GM23248 (cell line): ENCODE measurements around the gene TTLL8. TPM values are rescaled to one million over a fixed set of nuclear protein-coding genes. Genes with fewer than 3 reads are reported as not detected.
A peak's percentile ranks its signal among the peaks of the same experiment; 100 is the strongest.

Source experiments
- DNase-seq: peaks from one replicate; pipeline ENCODE4 v3.0.0-alpha.2; 2015
- H2AFZ ChIP-seq: fragments of 200-600 bp; sonication (generic); 2 replicates; pipeline ENCODE4 v1.6.1; 2016; ENCODE audit warnings: antibody characterized with exemption
- H3F3A ChIP-seq: fragments of 200-600 bp; sonication (generic); 2 replicates; pipeline ENCODE4 v1.6.1; 2016; ENCODE audit warnings: mild to moderate bottlenecking, antibody characterized with exemption, mixed run types; ENCODE audit not compliant: insufficient read depth
- H3K27ac ChIP-seq: fragments of 200-600 bp; sonication (generic); 2 replicates; pipeline ENCODE4 v1.5.1; 2016; ENCODE audit warnings: mild to moderate bottlenecking
- H3K27me3 ChIP-seq: fragments of 200-600 bp; sonication (generic); replicated peaks from 2 replicates; pipeline ENCODE4 v1.6.1; 2016; ENCODE audit warnings: mild to moderate bottlenecking; ENCODE audit not compliant: insufficient read depth
- H3K36me3 ChIP-seq: fragments of 200-600 bp; sonication (generic); 2 replicates; pipeline ENCODE4 v1.6.1; 2016; ENCODE audit warnings: low read depth, mild to moderate bottlenecking
- H3K4me1 ChIP-seq: fragments of 200-600 bp; sonication (generic); 2 replicates; pipeline ENCODE4 v1.6.1; 2016; ENCODE audit warnings: mild to moderate bottlenecking; ENCODE audit not compliant: insufficient read depth
- H3K4me2 ChIP-seq: fragments of 200-600 bp; sonication (generic); one replicate; pipeline ENCODE4 v1.6.1; 2016; ENCODE audit warnings: mild to moderate bottlenecking; ENCODE audit not compliant: unreplicated experiment
- H3K4me3 ChIP-seq: fragments of 200-600 bp; sonication (generic); 2 replicates; pipeline ENCODE4 v1.5.1; 2016; ENCODE audit warnings: mild to moderate bottlenecking
- H3K79me2 ChIP-seq: fragments of 200-600 bp; sonication (generic); 2 replicates; pipeline ENCODE4 v1.6.1; 2016; ENCODE audit warnings: mild to moderate bottlenecking; ENCODE audit not compliant: insufficient read depth
- H3K9ac ChIP-seq: fragments of 200-600 bp; sonication (generic); 2 replicates; pipeline ENCODE4 v1.6.1; 2016; ENCODE audit warnings: mild to moderate bottlenecking
- H3K9me2 ChIP-seq: fragments of 200-600 bp; sonication (generic); 2 replicates; pipeline ENCODE4 v1.6.1; 2016; ENCODE audit warnings: mixed run types, mild to moderate bottlenecking, moderate library complexity; ENCODE audit not compliant: insufficient read depth
- H3K9me3 ChIP-seq: fragments of 200-600 bp; sonication (generic); one replicate; pipeline ENCODE4 v1.6.1; 2017; ENCODE audit warnings: low read depth
- H4K20me1 ChIP-seq: fragments of 200-600 bp; sonication (generic); 2 replicates; pipeline ENCODE4 v1.6.0; 2016; ENCODE audit not compliant: insufficient read depth
- EZH2 ChIP-seq: fragments of 200-600 bp; sonication (generic); IDR thresholded peaks from 2 replicates; pipeline ENCODE4 v1.6.1; 2018; ENCODE audit warnings: antibody characterized with exemption, mild to moderate bottlenecking; ENCODE audit not compliant: insufficient read depth, poor library complexity, severe bottlenecking
- EZH2phosphoT487 ChIP-seq: fragments of 200-600 bp; sonication (generic); IDR thresholded peaks from 2 replicates; pipeline ENCODE4 v1.6.1; 2018; ENCODE audit warnings: antibody characterized with exemption, moderate library complexity, mild to moderate bottlenecking, low read depth; ENCODE audit not compliant: insufficient read depth
- WGBS, 2 experiments: methylation state at CpG; one replicate each; pipeline ENCODE4 v1.1.6; 2015 to 2017; ENCODE audit warnings: low lambda C conversion rate in 2 of 2, low coverage in 1 of 2; ENCODE audit errors: missing lambda C conversion rate in 2 of 2; 5-methylcytosine and 5-hydroxymethylcytosine counted together
- in situ Hi-C: fragments of 300-500 bp; cut with MboI; formaldehyde crosslinking; loops from 2 replicates; pipeline ENCODE4 v1.15.0; 2020
- polyA plus RNA-seq: library from polyadenylated mRNA; unstranded; fragments of >200 nt; fragmentation: Nextera tagmentation; extraction: Ambion mirVana; gene quantifications from 2 replicates; pipeline ENCODE4 v1.2.1, GENCODE V29; 2016
- total RNA-seq: library from RNA; depleted of rRNA; stranded (reverse); fragments of >200 nt; shearing (Covaris generic); gene quantifications from 2 replicates; pipeline ENCODE4 v1.2.3, GENCODE V29; 2014

Gene TTLL8
- total and polyA plus RNA-seq, 2 experiments from 2014 or later: not detected

- no peak overlapping the region for H3K9ac ChIP-seq
- peaks cover 10% of the 10 kb centered on the region; the same call in 1 of the 2 replicates for H3K27me3 ChIP-seq
- in situ Hi-C loops: no loop called here
- H2AFZ ChIP-seq: no peak overlapping the region
- no peaks in the 10 kb centered on the region for H3K79me2 ChIP-seq
- no peaks in the 10 kb centered on the region for H3F3A ChIP-seq
- H3K4me3 ChIP-seq: no peak overlapping the region
- no peaks in the 10 kb centered on the region for H4K20me1 ChIP-seq
- H3K36me3 ChIP-seq: no peaks in the 10 kb centered on the region
- no peak overlapping the region for H3K27ac ChIP-seq
- DNase-seq: no peak
- H3K4me1 ChIP-seq: no peaks in the 10 kb centered on the region
- H3K4me2 ChIP-seq: no peak overlapping the region
- no peak for TF ChIP-seq EZH2phosphoT487
- no peak for TF ChIP-seq EZH2
- no peaks in the 10 kb centered on the region for H3K9me3 ChIP-seq
- no peaks in the 10 kb centered on the region for H3K9me2 ChIP-seq
- WGBS, 2 experiments: 57 to 61% methylated on average over 16 of the region's 16 CpGs
Observed at GRCh38 chr22:50001388-50002231, 56.5 kb downstream of the TTLL8 start.

- DNase-seq: no peak
- no peaks in the 10 kb centered on the region for H3K9me2 ChIP-seq
- no peaks in the 10 kb centered on the region for H3K79me2 ChIP-seq
- no peaks in the 10 kb centered on the region for H3K9me3 ChIP-seq
- H3K4me1 ChIP-seq: no peaks in the 10 kb centered on the region
- H3K4me2 ChIP-seq: no peak overlapping the region
- in situ Hi-C loops: no loop called here
- no peaks in the 10 kb centered on the region for H3F3A ChIP-seq
- no peak overlapping the region for H2AFZ ChIP-seq
- no peaks in the 10 kb centered on the region for H4K20me1 ChIP-seq
- TF ChIP-seq EZH2phosphoT487 (no peak), EZH2 (no peak)
- H3K36me3 ChIP-seq: no peaks in the 10 kb centered on the region
- H3K4me3 ChIP-seq: no peak overlapping the region
- H3K9ac ChIP-seq: no peak overlapping the region
- WGBS, 2 experiments: 76 to 77% methylated on average over 26 to 30 of the region's 32 CpGs
- peaks cover 10% of the 10 kb centered on the region; the same call in 1 of the 2 replicates for H3K27me3 ChIP-seq
- no peak overlapping the region for H3K27ac ChIP-seq
Observed at GRCh38 chr22:50000587-50001387, 57.3 kb downstream of the TTLL8 start.

GRCh38 chr22:49999946-50000586 is 58.0 kb downstream of the TTLL8 start:
- no peak for DNase-seq
- 36 to 37% methylated on average over 33 to 39 of the region's 41 CpGs for WGBS, 2 experiments
- no peak overlapping the region for H3K4me3 ChIP-seq
- no peaks in the 10 kb centered on the region for H3K4me1 ChIP-seq
- H4K20me1 ChIP-seq: no peaks in the 10 kb centered on the region
- no peak overlapping the region for H3K4me2 ChIP-seq
- no peaks in the 10 kb centered on the region for H3K9me3 ChIP-seq
- in situ Hi-C loops: no loop called here
- no peaks in the 10 kb centered on the region for H3K9me2 ChIP-seq
- no peaks in the 10 kb centered on the region for H3F3A ChIP-seq
- TF ChIP-seq EZH2phosphoT487 (no peak), EZH2 (no peak)
- H3K79me2 ChIP-seq: no peaks in the 10 kb centered on the region
- H2AFZ ChIP-seq: no peak overlapping the region
- no peaks in the 10 kb centered on the region for H3K36me3 ChIP-seq
- H3K27ac ChIP-seq: no peak overlapping the region
- no peak overlapping the region for H3K9ac ChIP-seq
- peaks cover 8% of the 10 kb centered on the region; the same call in 1 of the 2 replicates for H3K27me3 ChIP-seq

- Histone ChIP-seq H3K27me3 (0 out of 2 replicates have a peak, but pooled peaks cover 7% of the 10 kb centered on the region), H3K27ac (no peak overlapping the region), H3K9me2 (no peaks in the 10 kb centered on the region), H4K20me1 (no peaks in the 10 kb centered on the region), H3K79me2 (no peaks in the 10 kb centered on the region), H3F3A (no peaks in the 10 kb centered on the region), H2AFZ (no peak overlapping the region), H3K36me3 (no peaks in the 10 kb centered on the region), H3K9ac (no peak overlapping the region), H3K4me1 (no peaks in the 10 kb centered on the region), H3K4me3 (no peak overlapping the region), H3K9me3 (no peaks in the 10 kb centered on the region), H3K4me2 (no peak overlapping the region)
- DNase-seq: peak; percentile 46
- in situ Hi-C loops: no loop called here
- WGBS, 2 experiments: 19 to 25% methylated on average over 33 to 37 of the region's 70 CpGs
- TF ChIP-seq EZH2 (no peak), EZH2phosphoT487 (no peak)
Observed at GRCh38 chr22:49999063-49999945, 58.8 kb downstream of the TTLL8 start.
